ENCODE results near the gene AMPH.

The AMPH gene

GRCh38 chr7:38465956-38466355, 165.2 kb downstream of the AMPH start:
- H3K4me2 ChIP-seq (ENCODE audit: low read length), result no peak overlapping the region
- H3K27me3 ChIP-seq (ENCODE audit: insufficient read depth, low read length, poor library complexity), result no peaks in the 10 kb centered on the region
- no peak overlapping the region for H2BK5ac ChIP-seq (ENCODE audit: low read length)
- H3K9ac ChIP-seq (ENCODE audit: low read length), result no peak overlapping the region
- no peak overlapping the region for H3K4me3 ChIP-seq (ENCODE audit: low read length)
- WGBS (ENCODE audit: extremely low coverage, insufficient coverage, low lambda C conversion rate), result no CpG with 5 or more reads among the region's 6 CpGs
- H3K79me2 ChIP-seq (ENCODE audit: control insufficient read depth, insufficient read depth, low read length), result no peaks in the 10 kb centered on the region
- H3K56ac ChIP-seq (ENCODE audit: low read length), result no peak overlapping the region
- H2AK5ac ChIP-seq (ENCODE audit: low read length), result no peak overlapping the region
- no peak overlapping the region for H4K8ac ChIP-seq (ENCODE audit: low read depth, low read length)
- H3K36me3 ChIP-seq (ENCODE audit: control insufficient read depth, insufficient read depth, low read length), result no peaks in the 10 kb centered on the region
- no peak overlapping the region for H2BK15ac ChIP-seq (replicated peaks; ENCODE audit: low read depth)
- H3K27ac ChIP-seq (ENCODE audit: low read depth, low read length), result no peak overlapping the region
- H2BK120ac ChIP-seq (ENCODE audit: low read depth, low read length), result no peak overlapping the region
- H3K18ac ChIP-seq (ENCODE audit: low read length), result no peak overlapping the region
- DNase-seq, result no peak
- H3K4me1 ChIP-seq (ENCODE audit: control insufficient read depth, low read depth, low read length), result no peaks in the 10 kb centered on the region
- H3K4ac ChIP-seq (ENCODE audit: low read depth, low read length), result no peak overlapping the region
- H3K23ac ChIP-seq (ENCODE audit: low read length), result no peak overlapping the region
- H3K79me1 ChIP-seq (ENCODE audit: low read length), result no peaks in the 10 kb centered on the region
- no peak overlapping the region for H4K5ac ChIP-seq (ENCODE audit: low read length)

DNA sequence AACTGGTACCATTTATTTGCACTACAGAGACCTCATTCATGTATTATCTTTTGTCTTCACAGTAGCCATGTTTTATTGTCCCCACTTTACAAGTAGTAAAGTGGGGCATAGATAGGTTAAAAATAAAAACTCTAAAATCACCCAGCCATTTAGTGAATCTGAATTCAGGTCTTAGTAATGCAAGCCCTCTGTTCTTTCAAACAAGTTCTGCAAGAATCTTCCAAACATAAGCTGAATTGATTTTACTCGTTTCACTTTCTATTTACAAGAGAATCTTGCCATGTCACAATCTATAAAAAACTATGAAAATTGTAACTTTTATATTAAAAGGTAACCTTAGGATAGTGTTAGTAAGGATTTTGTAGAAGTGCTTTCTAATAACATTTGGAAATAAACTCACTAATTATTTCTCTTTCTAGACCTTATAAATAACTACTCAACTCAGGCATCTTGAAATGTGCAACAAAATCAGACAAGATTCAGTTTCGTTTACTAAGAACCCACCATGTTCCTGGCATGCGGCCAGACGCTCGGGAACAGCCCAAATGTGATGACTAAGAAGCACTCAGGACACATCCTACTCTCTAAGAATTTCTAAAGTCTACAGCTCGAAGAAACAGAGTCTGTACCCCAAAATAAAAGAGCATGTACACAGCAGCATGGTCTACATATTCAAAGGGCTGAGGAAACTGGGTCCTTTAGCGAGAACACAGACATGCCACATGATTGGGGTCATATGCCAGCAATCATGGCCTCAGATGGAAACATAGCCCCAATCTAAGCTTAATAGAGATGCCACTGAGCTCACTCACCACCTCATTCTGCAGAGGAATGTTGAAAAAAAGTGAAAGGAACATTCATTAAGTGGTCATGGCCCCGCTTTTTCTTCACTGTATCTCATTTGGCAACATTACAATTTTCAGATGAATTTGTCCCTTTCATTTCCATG, 167.6 kb downstream of the AMPH start:
- Histone ChIP-seq H3K4me1 (ENCODE audit: control insufficient read depth, low read depth, low read length) (no peaks in the 10 kb centered on the region), H3K23ac (ENCODE audit: low read length) (no peak overlapping the region), H3K18ac (ENCODE audit: low read length) (no peak overlapping the region), H3K9ac (ENCODE audit: low read length) (no peak overlapping the region), H3K4me3 (ENCODE audit: low read length) (no peak overlapping the region), H3K36me3 (ENCODE audit: control insufficient read depth, insufficient read depth, low read length) (no peaks in the 10 kb centered on the region), H2BK15ac (replicated peaks; ENCODE audit: low read depth) (no peak overlapping the region), H3K56ac (ENCODE audit: low read length) (no peak overlapping the region), H2BK120ac (ENCODE audit: low read depth, low read length) (no peak overlapping the region), H3K79me1 (ENCODE audit: low read length) (no peaks in the 10 kb centered on the region), H4K8ac (ENCODE audit: low read depth, low read length) (no peak overlapping the region), H3K27me3 (ENCODE audit: insufficient read depth, low read length, poor library complexity) (no peaks in the 10 kb centered on the region), H2AK5ac (ENCODE audit: low read length) (no peak overlapping the region), H3K4me2 (ENCODE audit: low read length) (no peak overlapping the region), H4K5ac (ENCODE audit: low read length) (no peak overlapping the region), H3K4ac (ENCODE audit: low read depth, low read length) (no peak overlapping the region), H3K79me2 (ENCODE audit: control insufficient read depth, insufficient read depth, low read length) (no peaks in the 10 kb centered on the region), H2BK5ac (ENCODE audit: low read length) (no peak overlapping the region), H3K27ac (ENCODE audit: low read depth, low read length) (no peak overlapping the region)
- DNase-seq, result no peak
- no CpG with 5 or more reads among the region's 8 CpGs for WGBS (ENCODE audit: extremely low coverage, insufficient coverage, low lambda C conversion rate)

- Histone ChIP-seq H2AK5ac (ENCODE audit: low read length) (no peak overlapping the region), H3K4me3 (ENCODE audit: low read length) (no peak overlapping the region), H3K18ac (ENCODE audit: low read length) (no peak overlapping the region), H3K4me2 (ENCODE audit: low read length) (no peak overlapping the region), H4K8ac (ENCODE audit: low read depth, low read length) (no peak overlapping the region), H3K23ac (ENCODE audit: low read length) (no peak overlapping the region), H3K36me3 (ENCODE audit: control insufficient read depth, insufficient read depth, low read length) (no peaks in the 10 kb centered on the region), H3K4me1 (ENCODE audit: control insufficient read depth, low read depth, low read length) (no peaks in the 10 kb centered on the region), H3K27me3 (ENCODE audit: insufficient read depth, low read length, poor library complexity) (no peaks in the 10 kb centered on the region), H2BK5ac (ENCODE audit: low read length) (no peak overlapping the region), H3K4ac (ENCODE audit: low read depth, low read length) (no peak overlapping the region), H3K79me1 (ENCODE audit: low read length) (no peaks in the 10 kb centered on the region), H3K56ac (ENCODE audit: low read length) (no peak overlapping the region), H3K27ac (ENCODE audit: low read depth, low read length) (no peak overlapping the region), H2BK15ac (replicated peaks; ENCODE audit: low read depth) (no peak overlapping the region), H2BK120ac (ENCODE audit: low read depth, low read length) (no peak overlapping the region), H3K9ac (ENCODE audit: low read length) (no peak overlapping the region), H3K79me2 (ENCODE audit: control insufficient read depth, insufficient read depth, low read length) (no peaks in the 10 kb centered on the region), H4K5ac (ENCODE audit: low read length) (no peak overlapping the region)
- DNase-seq, result no peak
- no CpG with 5 or more reads among the region's 11 CpGs for WGBS (ENCODE audit: extremely low coverage, insufficient coverage, low lambda C conversion rate)
Measured at GRCh38 chr7:38462819-38463218, 168.4 kb downstream of the AMPH start.

- Histone ChIP-seq H2BK15ac (replicated peaks; ENCODE audit: low read depth) (no peak overlapping the region), H3K4me3 (ENCODE audit: low read length) (no peak overlapping the region), H3K36me3 (ENCODE audit: control insufficient read depth, insufficient read depth, low read length) (no peaks in the 10 kb centered on the region), H3K4me2 (ENCODE audit: low read length) (no peak overlapping the region), H4K8ac (ENCODE audit: low read depth, low read length) (no peak overlapping the region), H3K4me1 (ENCODE audit: control insufficient read depth, low read depth, low read length) (no peaks in the 10 kb centered on the region), H3K18ac (ENCODE audit: low read length) (no peak overlapping the region), H3K4ac (ENCODE audit: low read depth, low read length) (no peak overlapping the region), H4K5ac (ENCODE audit: low read length) (no peak overlapping the region), H2BK120ac (ENCODE audit: low read depth, low read length) (no peak overlapping the region), H3K79me2 (ENCODE audit: control insufficient read depth, insufficient read depth, low read length) (no peaks in the 10 kb centered on the region), H3K27me3 (ENCODE audit: insufficient read depth, low read length, poor library complexity) (no peaks in the 10 kb centered on the region), H3K27ac (ENCODE audit: low read depth, low read length) (no peak overlapping the region), H2BK5ac (ENCODE audit: low read length) (no peak overlapping the region), H3K56ac (ENCODE audit: low read length) (no peak overlapping the region), H2AK5ac (ENCODE audit: low read length) (no peak overlapping the region), H3K9ac (ENCODE audit: low read length) (no peak overlapping the region), H3K79me1 (ENCODE audit: low read length) (no peaks in the 10 kb centered on the region), H3K23ac (ENCODE audit: low read length) (no peak overlapping the region)
- WGBS (ENCODE audit: extremely low coverage, insufficient coverage, low lambda C conversion rate), result no CpG with 5 or more reads among the region's 7 CpGs
- DNase-seq, result no peak
Measured at GRCh38 chr7:38461887-38462286, 169.3 kb downstream of the AMPH start.

GRCh38 chr7:38453826-38454225, 177.3 kb downstream of the AMPH start:
- H3K18ac ChIP-seq (ENCODE audit: low read length), result no peak overlapping the region
- no peaks in the 10 kb centered on the region for H3K4me1 ChIP-seq (ENCODE audit: control insufficient read depth, low read depth, low read length)
- H3K36me3 ChIP-seq (ENCODE audit: control insufficient read depth, insufficient read depth, low read length), result no peaks in the 10 kb centered on the region
- H3K56ac ChIP-seq (ENCODE audit: low read length), result no peak overlapping the region
- no peaks in the 10 kb centered on the region for H3K79me1 ChIP-seq (ENCODE audit: low read length)
- no peak overlapping the region for H3K4me2 ChIP-seq (ENCODE audit: low read length)
- no peak overlapping the region for H2BK120ac ChIP-seq (ENCODE audit: low read depth, low read length)
- no peak overlapping the region for H3K27ac ChIP-seq (ENCODE audit: low read depth, low read length)
- H2BK15ac ChIP-seq (replicated peaks; ENCODE audit: low read depth), result no peak overlapping the region
- H4K5ac ChIP-seq (ENCODE audit: low read length), result no peak overlapping the region
- no peak overlapping the region for H4K8ac ChIP-seq (ENCODE audit: low read depth, low read length)
- H3K79me2 ChIP-seq (ENCODE audit: control insufficient read depth, insufficient read depth, low read length), result no peaks in the 10 kb centered on the region
- no CpG with 5 or more reads among the region's 5 CpGs for WGBS (ENCODE audit: extremely low coverage, insufficient coverage, low lambda C conversion rate)
- H2BK5ac ChIP-seq (ENCODE audit: low read length), result no peak overlapping the region
- no peak overlapping the region for H3K4ac ChIP-seq (ENCODE audit: low read depth, low read length)
- no peak overlapping the region for H2AK5ac ChIP-seq (ENCODE audit: low read length)
- H3K9ac ChIP-seq (ENCODE audit: low read length), result no peak overlapping the region
- H3K4me3 ChIP-seq (ENCODE audit: low read length), result no peak overlapping the region
- no peaks in the 10 kb centered on the region for H3K27me3 ChIP-seq (ENCODE audit: insufficient read depth, low read length, poor library complexity)
- no peak for DNase-seq
- no peak overlapping the region for H3K23ac ChIP-seq (ENCODE audit: low read length)

- no peaks in the 10 kb centered on the region for H3K79me1 ChIP-seq (ENCODE audit: low read length)
- no peak overlapping the region for H3K18ac ChIP-seq (ENCODE audit: low read length)
- H2BK5ac ChIP-seq (ENCODE audit: low read length), result no peak overlapping the region
- no peak overlapping the region for H3K56ac ChIP-seq (ENCODE audit: low read length)
- H3K9ac ChIP-seq (ENCODE audit: low read length), result no peak overlapping the region
- H3K4ac ChIP-seq (ENCODE audit: low read depth, low read length), result no peak overlapping the region
- no peak overlapping the region for H3K4me3 ChIP-seq (ENCODE audit: low read length)
- no peaks in the 10 kb centered on the region for H3K36me3 ChIP-seq (ENCODE audit: control insufficient read depth, insufficient read depth, low read length)
- no peaks in the 10 kb centered on the region for H3K4me1 ChIP-seq (ENCODE audit: control insufficient read depth, low read depth, low read length)
- no peaks in the 10 kb centered on the region for H3K27me3 ChIP-seq (ENCODE audit: insufficient read depth, low read length, poor library complexity)
- no peak overlapping the region for H3K23ac ChIP-seq (ENCODE audit: low read length)
- no peak overlapping the region for H2AK5ac ChIP-seq (ENCODE audit: low read length)
- H3K4me2 ChIP-seq (ENCODE audit: low read length), result no peak overlapping the region
- no peak overlapping the region for H4K8ac ChIP-seq (ENCODE audit: low read depth, low read length)
- no peak overlapping the region for H4K5ac ChIP-seq (ENCODE audit: low read length)
- no peak overlapping the region for H2BK15ac ChIP-seq (replicated peaks; ENCODE audit: low read depth)
- H3K27ac ChIP-seq (ENCODE audit: low read depth, low read length), result no peak overlapping the region
- peak; percentile 11 for DNase-seq
- no peak overlapping the region for H2BK120ac ChIP-seq (ENCODE audit: low read depth, low read length)
- H3K79me2 ChIP-seq (ENCODE audit: control insufficient read depth, insufficient read depth, low read length), result no peaks in the 10 kb centered on the region
- no CpG with 5 or more reads among the region's 3 CpGs for WGBS (ENCODE audit: extremely low coverage, insufficient coverage, low lambda C conversion rate)
Measured at GRCh38 chr7:38453168-38453567, 178.0 kb downstream of the AMPH start.

All from mesendoderm (in vitro differentiated cells).